C4-2B (cell line): ENCODE measurements around the gene PAOX.

Source experiments
- ZFX ChIP-seq: fragments of 450-650 bp; IDR thresholded peaks from 2 replicates; pipeline ENCODE4 v1.6.1; 2017
- TF ChIP-seq, protein P1 (sequence below): fragments of 450-650 bp; conservative IDR thresholded peaks from 2 replicates; pipeline ENCODE4 v1.5.1; 2017; ENCODE audit warnings: mild to moderate bottlenecking

DNA sequence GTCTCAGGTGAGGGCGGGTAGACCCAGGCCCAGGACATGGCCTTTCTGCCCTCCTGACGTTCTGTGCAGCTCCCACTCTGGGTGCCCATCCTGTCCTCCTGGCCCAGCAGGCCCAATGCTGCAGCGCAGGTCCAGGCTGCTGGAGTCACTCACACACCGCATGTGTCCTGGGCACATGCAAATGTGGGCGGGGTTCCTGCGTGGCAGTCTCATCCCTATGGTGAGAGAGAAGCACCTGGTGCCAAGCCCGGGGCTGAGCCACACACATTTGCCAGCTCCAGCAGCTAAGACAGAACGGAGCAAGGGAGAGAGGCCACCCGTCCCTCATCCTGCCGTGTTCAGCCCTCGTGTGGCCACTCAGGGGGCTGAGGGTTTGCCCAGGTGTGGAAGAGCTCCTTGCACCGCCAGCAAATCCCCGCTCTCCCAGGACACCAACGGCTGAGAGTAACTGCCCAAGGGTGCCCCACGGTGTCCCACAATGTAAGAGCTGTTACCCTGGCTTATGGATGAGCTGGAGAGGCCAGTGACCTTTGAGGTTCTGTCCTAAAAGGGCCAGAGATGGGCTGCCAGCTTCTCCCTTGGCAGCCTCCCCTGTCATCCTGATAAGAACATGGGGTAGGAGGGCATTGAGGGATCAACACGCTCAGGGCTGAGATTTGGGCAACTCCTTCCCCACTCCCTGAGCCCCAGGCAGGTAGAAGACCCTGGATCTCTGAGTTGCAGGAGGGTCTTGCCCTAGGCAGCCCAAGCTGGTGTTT, 25.7 kb upstream of the PAOX start:
- TF ChIP-seq, protein P1, sequence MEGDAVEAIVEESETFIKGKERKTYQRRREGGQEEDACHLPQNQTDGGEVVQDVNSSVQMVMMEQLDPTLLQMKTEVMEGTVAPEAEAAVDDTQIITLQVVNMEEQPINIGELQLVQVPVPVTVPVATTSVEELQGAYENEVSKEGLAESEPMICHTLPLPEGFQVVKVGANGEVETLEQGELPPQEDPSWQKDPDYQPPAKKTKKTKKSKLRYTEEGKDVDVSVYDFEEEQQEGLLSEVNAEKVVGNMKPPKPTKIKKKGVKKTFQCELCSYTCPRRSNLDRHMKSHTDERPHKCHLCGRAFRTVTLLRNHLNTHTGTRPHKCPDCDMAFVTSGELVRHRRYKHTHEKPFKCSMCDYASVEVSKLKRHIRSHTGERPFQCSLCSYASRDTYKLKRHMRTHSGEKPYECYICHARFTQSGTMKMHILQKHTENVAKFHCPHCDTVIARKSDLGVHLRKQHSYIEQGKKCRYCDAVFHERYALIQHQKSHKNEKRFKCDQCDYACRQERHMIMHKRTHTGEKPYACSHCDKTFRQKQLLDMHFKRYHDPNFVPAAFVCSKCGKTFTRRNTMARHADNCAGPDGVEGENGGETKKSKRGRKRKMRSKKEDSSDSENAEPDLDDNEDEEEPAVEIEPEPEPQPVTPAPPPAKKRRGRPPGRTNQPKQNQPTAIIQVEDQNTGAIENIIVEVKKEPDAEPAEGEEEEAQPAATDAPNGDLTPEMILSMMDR = no peak
- TF ChIP-seq ZFX = no peak
